HFF-Myc (cell line): ENCODE data around the gene TRAPPC12.

ENCODE experiments used
- DNase-seq: peaks from one replicate; pipeline ENCODE4 v3.0.0-alpha.2; 2011; ENCODE audit warnings: low read depth; ENCODE audit errors: extremely low read depth
- H3K4me3 ChIP-seq: replicated peaks from 2 replicates; pipeline ENCODE4 v1.5.1; 2011; ENCODE audit warnings: low read depth, mild to moderate bottlenecking, control low read depth, low read length
- CTCF ChIP-seq: IDR thresholded peaks from 2 replicates; pipeline ENCODE4 v1.5.1; 2012; ENCODE audit warnings: mild to moderate bottlenecking, low read depth, low read length, control low read depth; ENCODE audit errors: missing control alignments

Gene TRAPPC12

DNA sequence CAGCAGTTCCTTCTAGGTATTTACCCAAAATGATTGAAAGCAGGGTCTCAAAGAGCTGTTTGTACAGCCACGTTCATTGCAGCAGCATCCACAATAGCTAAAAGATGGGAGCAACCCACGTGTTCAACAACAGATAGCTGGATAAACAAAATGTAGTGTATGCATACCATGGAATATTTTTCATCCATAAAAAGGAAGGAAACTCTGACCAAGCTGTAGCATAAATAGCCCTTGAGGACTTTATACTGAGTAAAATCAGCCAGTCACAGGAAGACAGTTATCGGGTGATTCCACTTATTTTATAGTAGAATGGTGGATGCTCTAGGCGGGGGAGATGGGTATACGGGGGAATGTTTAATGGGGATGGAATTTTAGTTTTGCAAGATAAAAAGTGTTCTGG lies 7.5 kb downstream of the TRAPPC12 start:
- no peak for TF ChIP-seq CTCF
- no peak for DNase-seq
- H3K4me3 ChIP-seq = no peak overlapping the region

- TF ChIP-seq CTCF = no peak
- no peak for DNase-seq
These were observed 8.3 kb downstream of the TRAPPC12 start for GRCh38 chr2:3387644-3388411.

DNA sequence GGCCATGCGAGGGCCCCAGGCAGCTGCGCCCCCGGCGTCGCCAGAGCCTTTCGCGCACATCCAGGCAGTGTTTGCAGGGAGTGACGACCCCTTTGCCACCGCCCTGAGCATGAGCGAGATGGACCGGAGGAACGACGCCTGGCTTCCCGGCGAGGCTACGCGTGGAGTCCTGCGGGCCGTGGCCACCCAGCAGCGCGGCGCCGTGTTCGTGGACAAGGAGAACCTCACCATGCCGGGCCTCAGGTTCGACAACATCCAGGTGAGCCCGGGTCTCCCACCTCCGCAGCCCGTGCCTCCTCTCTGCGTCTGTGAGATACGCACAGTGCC lies 8.9 kb downstream of the TRAPPC12 start:
- H3K4me3 ChIP-seq = no peak overlapping the region
- no peak for DNase-seq
- no peak for TF ChIP-seq CTCF

More at GRCh38 chr2:3387644-3388411, 8.3 kb downstream of the TRAPPC12 start:
- no peak overlapping the region for H3K4me3 ChIP-seq

DNA sequence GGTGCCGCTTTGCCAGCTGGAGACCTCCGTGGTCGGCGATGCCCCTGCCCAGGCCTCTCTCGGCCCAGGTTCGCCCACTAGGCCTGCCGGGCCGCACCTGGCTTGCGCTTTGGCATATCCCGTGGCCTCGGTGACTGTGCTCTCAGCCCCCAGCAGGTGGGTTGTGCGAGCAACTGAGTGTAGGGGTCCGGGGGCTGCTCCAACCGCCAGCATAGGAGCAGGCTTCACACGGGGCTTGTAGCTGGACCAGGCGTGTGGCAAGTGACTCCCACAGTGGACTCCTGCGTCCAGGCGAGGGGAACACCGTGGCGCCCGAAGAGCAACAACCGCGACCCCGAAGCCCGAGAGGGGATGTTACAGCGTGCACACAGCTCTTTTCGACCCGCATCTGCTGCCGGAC lies 9.7 kb downstream of the TRAPPC12 start:
- H3K4me3 ChIP-seq = no peak overlapping the region
- no peak for DNase-seq
- no peak for TF ChIP-seq CTCF

DNA sequence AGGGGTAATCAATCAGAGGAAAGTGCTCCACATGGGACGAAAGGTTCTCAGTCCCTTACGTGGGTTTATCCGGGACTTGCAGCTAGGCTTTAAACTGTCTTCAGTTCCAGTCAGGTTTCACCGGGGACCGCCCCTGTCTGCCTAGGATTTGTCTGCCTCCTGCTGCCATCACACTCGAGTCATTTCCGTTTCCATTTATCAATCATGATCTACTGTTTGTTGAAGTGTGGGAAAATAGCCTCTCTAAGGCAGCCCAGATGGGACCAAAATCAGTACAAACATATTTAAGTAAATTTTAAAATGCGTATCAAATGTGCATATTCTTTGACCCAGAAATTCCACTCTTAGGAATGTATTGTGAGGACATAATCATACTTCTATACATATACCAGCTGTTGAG lies 10.5 kb downstream of the TRAPPC12 start:
- TF ChIP-seq CTCF = no peak
- H3K4me3 ChIP-seq = no peak overlapping the region
- no peak for DNase-seq

DNA sequence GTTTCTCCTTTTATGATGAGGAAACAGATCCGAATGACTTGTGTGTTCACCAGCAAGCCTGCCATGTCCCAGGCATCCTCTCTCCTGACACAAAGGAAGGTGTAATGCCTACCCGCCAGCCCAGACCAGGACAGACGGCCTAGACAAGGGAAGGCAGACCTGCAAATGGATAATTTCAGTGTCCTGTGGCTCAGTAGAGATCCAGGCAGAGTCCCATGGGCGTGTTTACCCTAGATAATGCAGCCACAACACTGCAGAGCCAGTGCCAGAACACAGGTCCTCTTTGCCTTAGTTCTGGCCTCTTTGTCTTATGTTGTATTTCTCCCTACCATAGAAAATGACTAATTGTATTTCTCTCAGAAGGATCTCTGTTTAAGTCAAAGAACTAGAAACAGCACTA lies 12.7 kb downstream of the TRAPPC12 start:
- TF ChIP-seq CTCF = no peak
- no peak for DNase-seq
- no peak overlapping the region for H3K4me3 ChIP-seq

GRCh38 chr2:3396920-3397559 lies 17.5 kb downstream of the TRAPPC12 start:
- TF ChIP-seq CTCF = no peak
- no peak overlapping the region for H3K4me3 ChIP-seq
- DNase-seq = no peak
